GM12875 (cell line): ENCODE data around the gene DEK.

Source experiments
- H3K4me3 ChIP-seq: one replicate; pipeline ENCODE4 v1.5.1; 2011; ENCODE audit warnings: low read depth, low read length, control low read depth
- TF ChIP-seq, protein P1 (sequence below): IDR thresholded peaks from 2 replicates; pipeline ENCODE4 v1.5.1; 2011; ENCODE audit warnings: low read depth, mild to moderate bottlenecking, control low read depth, inconsistent platforms, low read length, moderate library complexity, borderline replicate concordance; ENCODE audit not compliant: insufficient read depth

Gene DEK

DNA sequence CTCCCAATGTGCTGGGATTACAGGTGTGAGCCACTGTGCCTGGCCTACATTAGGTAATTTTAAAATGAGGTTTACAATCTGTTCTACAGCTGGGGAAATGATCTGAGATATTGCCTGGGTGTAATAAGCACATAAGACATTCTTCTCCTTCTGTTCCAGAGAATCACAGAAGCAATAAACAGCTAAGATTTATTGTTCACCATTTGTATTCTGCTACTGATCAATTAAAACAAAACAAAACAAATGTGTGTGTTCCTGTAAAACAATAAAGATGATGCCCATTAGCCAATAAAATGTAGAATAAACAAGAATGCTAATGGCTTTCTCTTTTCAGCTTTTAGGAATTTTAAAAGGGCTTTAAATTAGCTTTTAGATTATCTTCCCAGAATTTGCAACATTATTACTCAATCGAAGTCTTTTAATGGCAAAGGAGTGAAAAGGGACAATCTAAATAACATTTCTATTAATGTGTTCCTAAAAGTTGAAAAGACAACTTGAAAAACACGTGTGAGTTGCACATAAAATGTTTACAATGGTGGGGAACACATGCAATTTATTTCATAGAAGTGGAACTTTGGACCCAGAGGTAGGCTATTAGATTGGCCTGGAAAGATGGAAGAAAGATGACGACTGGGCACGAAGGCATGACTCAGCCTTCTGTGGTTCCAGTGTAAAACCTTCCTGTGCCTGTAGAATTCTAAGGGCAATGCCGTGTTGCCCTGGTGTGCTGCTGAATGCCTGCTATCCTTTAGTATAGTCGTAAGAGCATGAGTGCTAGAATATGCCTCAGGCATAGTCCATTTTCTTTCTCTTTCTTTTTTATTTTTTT, 29.0 kb upstream of the DEK start:
- TF ChIP-seq, protein P1, sequence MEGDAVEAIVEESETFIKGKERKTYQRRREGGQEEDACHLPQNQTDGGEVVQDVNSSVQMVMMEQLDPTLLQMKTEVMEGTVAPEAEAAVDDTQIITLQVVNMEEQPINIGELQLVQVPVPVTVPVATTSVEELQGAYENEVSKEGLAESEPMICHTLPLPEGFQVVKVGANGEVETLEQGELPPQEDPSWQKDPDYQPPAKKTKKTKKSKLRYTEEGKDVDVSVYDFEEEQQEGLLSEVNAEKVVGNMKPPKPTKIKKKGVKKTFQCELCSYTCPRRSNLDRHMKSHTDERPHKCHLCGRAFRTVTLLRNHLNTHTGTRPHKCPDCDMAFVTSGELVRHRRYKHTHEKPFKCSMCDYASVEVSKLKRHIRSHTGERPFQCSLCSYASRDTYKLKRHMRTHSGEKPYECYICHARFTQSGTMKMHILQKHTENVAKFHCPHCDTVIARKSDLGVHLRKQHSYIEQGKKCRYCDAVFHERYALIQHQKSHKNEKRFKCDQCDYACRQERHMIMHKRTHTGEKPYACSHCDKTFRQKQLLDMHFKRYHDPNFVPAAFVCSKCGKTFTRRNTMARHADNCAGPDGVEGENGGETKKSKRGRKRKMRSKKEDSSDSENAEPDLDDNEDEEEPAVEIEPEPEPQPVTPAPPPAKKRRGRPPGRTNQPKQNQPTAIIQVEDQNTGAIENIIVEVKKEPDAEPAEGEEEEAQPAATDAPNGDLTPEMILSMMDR = no peak
- H3K4me3 ChIP-seq = no peak overlapping the region

DNA sequence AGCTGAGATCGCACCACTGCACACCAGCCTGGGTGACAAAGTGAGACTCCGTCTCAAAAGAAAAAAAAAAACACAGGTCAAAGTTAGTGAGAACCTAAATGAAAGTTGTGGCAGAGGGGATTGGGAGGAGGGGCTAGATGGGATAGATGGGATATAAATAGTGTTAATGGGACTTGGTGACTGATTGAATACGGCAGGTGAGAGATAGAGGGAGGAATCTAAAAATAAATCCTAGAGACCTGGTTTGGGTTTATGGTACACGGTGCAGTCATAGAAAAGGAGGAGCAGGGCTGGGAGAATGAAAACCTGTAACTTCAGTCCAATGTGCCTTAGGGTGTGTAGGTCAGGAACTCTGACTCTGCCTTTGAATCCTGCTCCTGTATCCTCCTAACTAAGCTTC, 25.0 kb upstream of the DEK start:
- H3K4me3 ChIP-seq = no peak overlapping the region
- TF ChIP-seq, protein P1 = no peak

DNA sequence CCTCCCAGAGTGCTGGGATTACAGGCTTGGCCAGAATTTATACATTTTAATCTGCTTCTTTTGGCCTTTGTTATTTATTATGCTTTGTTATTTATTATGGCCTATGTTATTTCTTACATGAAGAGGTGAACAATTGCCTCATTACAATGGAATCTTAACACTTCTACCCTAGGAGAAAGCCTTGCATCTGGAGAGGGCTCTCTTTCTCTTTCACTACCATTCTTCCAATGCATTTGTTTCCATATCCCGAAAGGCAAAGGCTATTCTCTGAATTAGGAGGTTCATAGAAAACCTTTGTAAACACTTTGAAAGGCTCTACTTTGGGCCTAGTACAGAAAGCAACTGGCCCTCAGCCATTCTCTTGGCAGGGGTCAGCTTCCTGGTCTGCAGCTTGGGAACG, 19.9 kb upstream of the DEK start:
- TF ChIP-seq, protein P1 = no peak
- H3K4me3 ChIP-seq = no peak overlapping the region

DNA sequence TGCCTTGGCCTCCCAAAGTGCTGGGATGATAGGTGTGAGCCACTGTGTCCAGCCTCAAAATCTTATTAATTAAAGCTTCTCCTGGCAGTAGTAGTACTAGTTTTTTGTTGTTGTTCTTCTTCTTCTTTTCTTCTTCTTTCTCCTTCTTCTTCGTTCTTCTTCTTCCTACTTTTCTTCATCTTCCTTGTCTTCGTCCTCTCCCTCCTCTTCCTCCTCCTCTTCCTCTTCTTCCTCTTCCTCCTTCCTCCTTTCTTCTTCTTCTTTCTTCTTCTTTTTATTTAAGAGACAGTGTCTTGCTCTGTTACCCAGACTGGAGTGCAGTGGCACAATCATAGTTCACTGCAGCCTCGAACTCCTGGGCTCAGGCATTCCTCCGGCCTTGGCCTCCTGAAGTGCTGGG, 17.2 kb upstream of the DEK start:
- TF ChIP-seq, protein P1 = no peak
- no peak overlapping the region for H3K4me3 ChIP-seq

DNA sequence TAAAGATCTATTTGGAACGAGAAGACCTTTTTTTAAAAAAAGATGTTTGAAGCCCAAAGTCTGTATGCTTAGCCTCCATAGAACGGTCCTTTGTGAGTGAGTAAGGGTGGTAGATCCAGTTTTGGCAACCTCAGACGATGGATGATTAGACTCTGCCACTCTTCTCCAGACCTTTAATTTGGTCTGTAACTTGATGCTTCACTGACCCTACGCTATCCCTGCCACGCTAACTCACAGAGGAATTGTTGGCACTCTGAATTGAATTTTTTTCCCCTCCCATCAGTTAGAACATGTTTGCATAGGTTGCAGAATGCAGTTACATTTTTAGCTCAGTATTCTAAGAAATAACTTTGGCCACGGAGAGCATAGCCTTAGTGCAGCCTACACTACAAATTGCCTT, 15.8 kb upstream of the DEK start:
- no peak overlapping the region for H3K4me3 ChIP-seq
- TF ChIP-seq, protein P1 = no peak

DNA sequence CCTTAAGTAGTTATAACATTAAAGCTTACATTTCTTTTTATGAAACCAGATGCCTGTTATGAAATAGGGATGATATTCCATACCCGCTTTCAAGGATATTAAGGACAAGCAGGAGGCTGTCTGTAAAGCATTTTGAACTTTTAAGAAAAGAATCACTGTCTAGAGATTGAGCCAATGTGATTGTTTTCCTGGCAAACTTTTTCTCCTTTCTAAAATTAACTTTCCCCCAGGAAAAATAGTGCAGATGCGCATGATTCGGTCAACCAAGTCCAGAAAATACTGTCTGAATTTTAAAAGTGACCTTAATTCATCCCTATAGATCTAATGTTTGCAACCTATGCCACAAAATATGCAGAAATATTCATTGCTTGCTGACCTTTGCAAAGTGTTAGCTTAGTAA, 15.1 kb upstream of the DEK start:
- H3K4me3 ChIP-seq = no peak overlapping the region
- TF ChIP-seq, protein P1 = no peak

DNA sequence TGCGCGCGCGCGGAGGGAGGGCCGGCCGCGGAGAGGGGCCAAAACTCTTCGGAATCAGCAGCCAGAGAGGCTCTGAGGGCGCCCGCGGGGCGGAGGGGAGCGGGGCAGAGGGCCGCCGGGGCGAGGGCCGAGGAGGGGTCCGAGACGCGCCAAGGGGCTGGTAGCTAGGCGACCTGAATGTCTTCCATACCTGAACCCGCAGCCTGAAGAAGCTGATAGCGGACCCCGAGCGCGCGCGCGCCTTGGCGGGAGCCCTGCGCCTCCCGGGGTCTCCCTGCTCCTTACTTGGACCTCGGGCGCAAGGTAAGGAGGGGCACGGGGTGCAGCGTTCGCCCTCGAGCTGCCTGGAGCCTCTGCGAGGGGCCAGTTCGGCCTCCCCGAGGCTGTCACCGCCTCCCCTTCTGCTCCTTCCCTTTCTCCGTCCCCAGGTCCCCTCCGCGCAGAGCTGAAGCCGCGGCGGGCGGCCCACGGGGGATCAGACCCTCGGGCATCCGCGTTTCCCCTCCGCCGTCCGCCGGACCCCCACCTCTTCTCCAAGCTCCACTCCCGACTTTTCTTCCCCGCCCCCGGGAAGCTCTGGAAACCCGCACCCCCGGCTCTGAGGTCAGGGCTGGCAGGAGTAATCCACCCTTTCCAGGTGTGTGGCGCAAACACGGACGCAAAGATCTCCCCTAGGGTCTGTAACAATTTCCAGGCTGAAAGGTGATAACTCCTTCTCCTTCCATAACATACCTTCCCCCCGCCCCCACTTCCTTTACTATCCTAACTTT, 13.1 kb upstream of the DEK start:
- no peak overlapping the region for H3K4me3 ChIP-seq
- TF ChIP-seq, protein P1 = no peak
